KOPT-K1 (cell line): ENCODE measurements around the gene NOL9.

Source experiments
- H3K27ac ChIP-seq: fragments of 200-600 bp; sonication (generic); 2 replicates; pipeline ENCODE4 v1.5.1; 2016; ENCODE audit warnings: antibody characterized with exemption, mild to moderate bottlenecking, low read depth, low read length; ENCODE audit not compliant: poor library complexity, severe bottlenecking
- H3K36me3 ChIP-seq: fragments of 200-600 bp; sonication (generic); 2 replicates; pipeline ENCODE4 v1.5.1; 2017; ENCODE audit warnings: antibody characterized with exemption, mild to moderate bottlenecking, low read length, moderate library complexity; ENCODE audit not compliant: insufficient read depth
- H3K9me3 ChIP-seq: fragments of 200-600 bp; sonication (generic); 2 replicates; pipeline ENCODE4 v1.5.1; 2017; ENCODE audit warnings: antibody characterized with exemption, low read length, mild to moderate bottlenecking; ENCODE audit not compliant: insufficient read depth, poor library complexity, severe bottlenecking

NOL9 gene

GRCh38 chr1:6508154-6508815 lies 46.0 kb downstream of the NOL9 start:
- H3K9me3 ChIP-seq: no peaks in the 10 kb centered on the region
- no peaks in the 10 kb centered on the region for H3K36me3 ChIP-seq
- no peak overlapping the region for H3K27ac ChIP-seq

- Histone ChIP-seq H3K27ac (no peak overlapping the region), H3K36me3 (no peaks in the 10 kb centered on the region), H3K9me3 (no peaks in the 10 kb centered on the region)
These were observed 46.8 kb downstream of the NOL9 start for GRCh38 chr1:6507461-6507911.

GRCh38 chr1:6507037-6507428 lies 47.3 kb downstream of the NOL9 start:
- no peak overlapping the region for H3K27ac ChIP-seq
- H3K9me3 ChIP-seq: no peaks in the 10 kb centered on the region
- no peaks in the 10 kb centered on the region for H3K36me3 ChIP-seq

- Histone ChIP-seq H3K27ac (no peak overlapping the region), H3K9me3 (no peaks in the 10 kb centered on the region), H3K36me3 (no peaks in the 10 kb centered on the region)
These were observed 47.9 kb downstream of the NOL9 start for GRCh38 chr1:6506210-6507036.

GRCh38 chr1:6505367-6506209 lies 48.7 kb downstream of the NOL9 start:
- H3K9me3 ChIP-seq: no peaks in the 10 kb centered on the region
- H3K27ac ChIP-seq: no peak overlapping the region

GRCh38 chr1:6504887-6505286 lies 49.4 kb downstream of the NOL9 start:
- Histone ChIP-seq H3K36me3 (no peaks in the 10 kb centered on the region), H3K9me3 (no peaks in the 10 kb centered on the region), H3K27ac (no peak overlapping the region)

More at GRCh38 chr1:6505367-6506209, 48.7 kb downstream of the NOL9 start:
- H3K36me3 ChIP-seq: no peaks in the 10 kb centered on the region

GRCh38 chr1:6503884-6504602 lies 50.3 kb downstream of the NOL9 start:
- H3K36me3 ChIP-seq: no peaks in the 10 kb centered on the region
- no peaks in the 10 kb centered on the region for H3K9me3 ChIP-seq
- H3K27ac ChIP-seq: no peak overlapping the region

GRCh38 chr1:6502000-6502891 lies 52.1 kb downstream of the NOL9 start:
- Histone ChIP-seq H3K27ac (no peak overlapping the region), H3K9me3 (no peaks in the 10 kb centered on the region), H3K36me3 (no peaks in the 10 kb centered on the region)

- no peaks in the 10 kb centered on the region for H3K9me3 ChIP-seq
- no peaks in the 10 kb centered on the region for H3K36me3 ChIP-seq
- H3K27ac ChIP-seq: no peak overlapping the region
These were observed 53.0 kb downstream of the NOL9 start for GRCh38 chr1:6501279-6501813.

- Histone ChIP-seq H3K9me3 (no peaks in the 10 kb centered on the region), H3K36me3 (no peaks in the 10 kb centered on the region), H3K27ac (no peak overlapping the region)
These were observed 53.6 kb downstream of the NOL9 start for GRCh38 chr1:6500544-6501278.

- Histone ChIP-seq H3K36me3 (no peaks in the 10 kb centered on the region), H3K9me3 (no peaks in the 10 kb centered on the region), H3K27ac (no peak overlapping the region)
These were observed 55.0 kb downstream of the NOL9 start for GRCh38 chr1:6499296-6499695.

- Histone ChIP-seq H3K9me3 (no peaks in the 10 kb centered on the region), H3K27ac (no peak overlapping the region), H3K36me3 (no peaks in the 10 kb centered on the region)
These were observed 55.7 kb downstream of the NOL9 start for GRCh38 chr1:6498576-6499111.
